ENCODE results near the gene PCNT.

Gene PCNT

GRCh38 chr21:46486481-46487126 is 162.6 kb downstream of the PCNT start:
- no peak for DNase-seq

GRCh38 chr21:46489162-46489663 is 165.3 kb downstream of the PCNT start:
- no peak for DNase-seq

- DNase-seq = no peak
Observed at GRCh38 chr21:46489800-46490199, 165.8 kb downstream of the PCNT start.

GRCh38 chr21:46491553-46491952 is 167.6 kb downstream of the PCNT start:
- DNase-seq = no peak

GRCh38 chr21:46492851-46493250 is 168.9 kb downstream of the PCNT start:
- no peak for DNase-seq

GRCh38 chr21:46493828-46494227 is 169.9 kb downstream of the PCNT start:
- no peak for DNase-seq

Measured in T1000 (cell line).